Measurements from ENCODE around the gene CABP1. TPM values are rescaled to one million over a fixed set of nuclear protein-coding genes. Genes with fewer than 3 reads are reported as not detected.

Gene CABP1
- total and polyA plus RNA-seq, 2 donors (not counting 1 experiment from before 2014, with no cell fraction given) = not detected

GRCh38 chr12:120690978-120691377 is 50.6 kb downstream of the CABP1 start:
- Histone ChIP-seq H3K27me3 (replicated peaks in 1 of 4; ENCODE audit: control extremely low read depth in 1 of 4, control insufficient read depth in 3 of 4, insufficient read depth in 4 of 4, low read length in 3 of 4) (no peaks in the 10 kb centered on the region), H3K9me3 (ENCODE audit: control extremely low read depth in 1 of 3, control insufficient read depth in 2 of 3, insufficient read depth in 1 of 3, low read length in 2 of 3) (no peaks in the 10 kb centered on the region), H3K27ac (ENCODE audit: low read length in 2 of 2) (no peak overlapping the region), H2AFZ (ENCODE audit: insufficient read depth, low read depth, low read length, poor library complexity, severe bottlenecking) (no peak overlapping the region), H3K36me3 (replicated peaks in 1 of 2; ENCODE audit: control extremely low read depth in 1 of 2, control insufficient read depth in 1 of 2, extremely low read depth in 1 of 2, insufficient read depth in 2 of 2, low read length in 1 of 2) (peaks cover 6 to 25% of the 10 kb centered on the region in 2 experiments), H3K4me1 (ENCODE audit: control insufficient read depth in 2 of 2, insufficient read depth in 2 of 2, low read length in 2 of 2) (peaks cover 22 to 24% of the 10 kb centered on the region in 2 donors), H3K4me3 (ENCODE audit: control extremely low read depth in 1 of 5, extremely low read depth in 1 of 5, insufficient read depth in 1 of 5, low read depth in 2 of 5, low read length in 4 of 5) (no peak overlapping the region), H3K4me2 (replicated peaks; ENCODE audit: low read depth, low read length, poor library complexity, severe bottlenecking) (no peak overlapping the region), H3K9ac (ENCODE audit: low read length) (no peak overlapping the region), H3K79me2 (ENCODE audit: control insufficient read depth, insufficient read depth, low read length) (peaks cover 70% of the 10 kb centered on the region), H4K20me1 (ENCODE audit: control insufficient read depth, insufficient read depth, low read length, poor library complexity, severe bottlenecking) (peaks cover 55% of the 10 kb centered on the region)
- no peak for DNase-seq
- intact Hi-C loops (cut with micrococcal nuclease) = no loop called here
- WGBS (ENCODE audit: insufficient coverage) = 100% methylated on average over 1 of the region's 3 CpGs
- H3K4me1 Mint-ChIP-seq = peaks cover 31% of the 10 kb centered on the region
- no peaks in the 10 kb centered on the region for H3K27me3 Mint-ChIP-seq
- ChIA-PET POLR2A (no interaction called here), CTCF (interaction anchor here (0.7 to 8.9 kb wide), 5 partner anchors 11 to 281 kb away, joined by 3 to 121 read pairs (median 3); no protein-coding TSS in a partner anchor)
- TF ChIP-seq EZH2 (IDR thresholded peaks at IDR 0.05; ENCODE audit: borderline replicate concordance, insufficient read depth, low read depth, low read length, poor library complexity, severe bottlenecking) (no peak), CTCF (IDR thresholded peaks at IDR 0.05) (no peak)
- no peak overlapping the region for H3K4me3 Mint-ChIP-seq
- ATAC-seq (ENCODE audit: low read depth) = no peak
- no peak overlapping the region for H3K27ac Mint-ChIP-seq
- H3K9me3 Mint-ChIP-seq (ENCODE audit: insufficient read depth) = no peaks in the 10 kb centered on the region

- Histone ChIP-seq H3K27me3 (replicated peaks in 1 of 4; ENCODE audit: control extremely low read depth in 1 of 4, control insufficient read depth in 3 of 4, insufficient read depth in 4 of 4, low read length in 3 of 4) (no peaks in the 10 kb centered on the region), H3K79me2 (ENCODE audit: control insufficient read depth, insufficient read depth, low read length) (peaks cover 64% of the 10 kb centered on the region), H3K9me3 (ENCODE audit: control extremely low read depth in 1 of 3, control insufficient read depth in 2 of 3, insufficient read depth in 1 of 3, low read length in 2 of 3) (no peaks in the 10 kb centered on the region), H3K36me3 (replicated peaks in 1 of 2; ENCODE audit: control extremely low read depth in 1 of 2, control insufficient read depth in 1 of 2, extremely low read depth in 1 of 2, insufficient read depth in 2 of 2, low read length in 1 of 2) (peaks cover 6 to 41% of the 10 kb centered on the region in 2 experiments), H3K4me3 (ENCODE audit: control extremely low read depth in 1 of 5, extremely low read depth in 1 of 5, insufficient read depth in 1 of 5, low read depth in 2 of 5, low read length in 4 of 5) (no peak overlapping the region), H4K20me1 (ENCODE audit: control insufficient read depth, insufficient read depth, low read length, poor library complexity, severe bottlenecking) (peaks cover 51% of the 10 kb centered on the region), H2AFZ (ENCODE audit: insufficient read depth, low read depth, low read length, poor library complexity, severe bottlenecking) (no peak overlapping the region), H3K4me1 (ENCODE audit: control insufficient read depth in 2 of 2, insufficient read depth in 2 of 2, low read length in 2 of 2) (peaks cover 20% of the 10 kb centered on the region in 2 donors), H3K27ac (ENCODE audit: low read length in 2 of 2) (no peak overlapping the region), H3K4me2 (replicated peaks; ENCODE audit: low read depth, low read length, poor library complexity, severe bottlenecking) (no peak overlapping the region), H3K9ac (ENCODE audit: low read length) (no peak overlapping the region)
- ATAC-seq (ENCODE audit: low read depth) (no peak), DNase-seq (no peak)
- ChIA-PET CTCF (no interaction called here), POLR2A (no interaction called here)
- no peak for TF ChIP-seq CTCF (IDR thresholded peaks at IDR 0.05)
- TF ChIP-seq EZH2 (IDR thresholded peaks at IDR 0.05; ENCODE audit: borderline replicate concordance, insufficient read depth, low read depth, low read length, poor library complexity, severe bottlenecking) = no peak
- H3K4me1 Mint-ChIP-seq = peaks cover 29% of the 10 kb centered on the region
- H3K27me3 Mint-ChIP-seq = no peaks in the 10 kb centered on the region
- intact Hi-C loops (cut with micrococcal nuclease) = no loop called here
- WGBS (ENCODE audit: insufficient coverage) = 98% methylated on average over 3 of the region's 11 CpGs
- no peak overlapping the region for H3K27ac Mint-ChIP-seq
- H3K4me3 Mint-ChIP-seq = no peak overlapping the region
- H3K9me3 Mint-ChIP-seq (ENCODE audit: insufficient read depth) = no peaks in the 10 kb centered on the region
Observed at GRCh38 chr12:120692524-120693033, 52.2 kb downstream of the CABP1 start.

Data from B cell (primary cell).